ENCODE measurements around the gene MRPL3. TPM values are rescaled to one million over a fixed set of nuclear protein-coding genes. Genes with fewer than 3 reads are reported as not detected.
"Not testable (repeated sequence)": the region's sequence is repeated elsewhere in the genome, so short reads cannot be mapped to it uniquely, and the experiment has no call there.

Gene MRPL3
- total RNA-seq, 1 donor from 2014 or later: 69.6 TPM

GRCh38 chr3:131494706-131495105 lies 8.1 kb downstream of the MRPL3 start:
- no peak for DNase-seq (ENCODE audit: low read depth in 2 of 2)

- no peak for DNase-seq (ENCODE audit: low read depth in 2 of 2)
These were observed 11.0 kb downstream of the MRPL3 start for GRCh38 chr3:131491775-131492174.

GRCh38 chr3:131491084-131491483 lies 11.7 kb downstream of the MRPL3 start:
- DNase-seq (ENCODE audit: low read depth in 2 of 2): no peak

GRCh38 chr3:131486545-131486944 lies 16.2 kb downstream of the MRPL3 start:
- not testable (repeated sequence) for DNase-seq (ENCODE audit: low read depth in 2 of 2)

GRCh38 chr3:131485119-131485518 lies 17.7 kb downstream of the MRPL3 start:
- DNase-seq (ENCODE audit: low read depth in 2 of 2): no peak

GRCh38 chr3:131484496-131485111 lies 18.2 kb downstream of the MRPL3 start:
- no peak for DNase-seq (ENCODE audit: low read depth in 2 of 2)

GRCh38 chr3:131480116-131480515 lies 22.7 kb downstream of the MRPL3 start:
- no peak for DNase-seq (ENCODE audit: low read depth in 2 of 2)

GRCh38 chr3:131477813-131478212 lies 25.0 kb downstream of the MRPL3 start:
- no peak for DNase-seq (ENCODE audit: low read depth in 2 of 2)

GRCh38 chr3:131474115-131474514 lies 28.7 kb downstream of the MRPL3 start:
- DNase-seq (ENCODE audit: low read depth in 2 of 2): no peak

- no peak for DNase-seq (ENCODE audit: low read depth in 2 of 2)
These were observed 32.4 kb downstream of the MRPL3 start for GRCh38 chr3:131470377-131470776.

- no peak for DNase-seq (ENCODE audit: low read depth in 2 of 2)
These were observed 44.1 kb downstream of the MRPL3 start for GRCh38 chr3:131458653-131459052.

GRCh38 chr3:131457220-131457619 lies 45.6 kb downstream of the MRPL3 start:
- no peak for DNase-seq (ENCODE audit: low read depth in 2 of 2)

- no peak for DNase-seq (ENCODE audit: low read depth in 2 of 2)
These were observed 48.3 kb downstream of the MRPL3 start for GRCh38 chr3:131454501-131454900.

GRCh38 chr3:131453533-131453932 lies 49.2 kb downstream of the MRPL3 start:
- no peak for DNase-seq (ENCODE audit: low read depth in 2 of 2)

GRCh38 chr3:131447349-131447748 lies 55.4 kb downstream of the MRPL3 start:
- DNase-seq (ENCODE audit: low read depth in 2 of 2): no peak

GRCh38 chr3:131444180-131444579 lies 58.6 kb downstream of the MRPL3 start:
- DNase-seq (ENCODE audit: low read depth in 2 of 2): no peak

GRCh38 chr3:131439084-131439483 lies 63.7 kb downstream of the MRPL3 start:
- no peak for DNase-seq (ENCODE audit: low read depth in 2 of 2)

- DNase-seq (ENCODE audit: low read depth in 2 of 2): no peak
These were observed 67.8 kb downstream of the MRPL3 start for GRCh38 chr3:131435000-131435399.

GRCh38 chr3:131432441-131432840 lies 70.3 kb downstream of the MRPL3 start:
- DNase-seq (ENCODE audit: low read depth in 2 of 2): no peak

GRCh38 chr3:131431754-131432153 lies 71.0 kb downstream of the MRPL3 start:
- no peak for DNase-seq (ENCODE audit: low read depth in 2 of 2)

- DNase-seq (ENCODE audit: low read depth in 2 of 2): no peak
These were observed 75.5 kb downstream of the MRPL3 start for GRCh38 chr3:131427226-131427625.

GRCh38 chr3:131421957-131422498 lies 80.7 kb downstream of the MRPL3 start:
- DNase-seq (ENCODE audit: low read depth in 2 of 2): no peak

GRCh38 chr3:131421301-131421700 lies 81.5 kb downstream of the MRPL3 start:
- DNase-seq (ENCODE audit: low read depth in 2 of 2): no peak

- DNase-seq (ENCODE audit: low read depth in 2 of 2): no peak
These were observed 85.0 kb downstream of the MRPL3 start for GRCh38 chr3:131417751-131418150.

All from dermis microvascular lymphatic vessel endothelial cell (primary cell).